ENCODE results near the gene PPP2R5D. TPM values are rescaled to one million over a fixed set of nuclear protein-coding genes. Genes with fewer than 3 reads are reported as not detected.

Gene PPP2R5D
- total RNA-seq, 1 experiment from 2014 or later = 52.7 TPM

DNA sequence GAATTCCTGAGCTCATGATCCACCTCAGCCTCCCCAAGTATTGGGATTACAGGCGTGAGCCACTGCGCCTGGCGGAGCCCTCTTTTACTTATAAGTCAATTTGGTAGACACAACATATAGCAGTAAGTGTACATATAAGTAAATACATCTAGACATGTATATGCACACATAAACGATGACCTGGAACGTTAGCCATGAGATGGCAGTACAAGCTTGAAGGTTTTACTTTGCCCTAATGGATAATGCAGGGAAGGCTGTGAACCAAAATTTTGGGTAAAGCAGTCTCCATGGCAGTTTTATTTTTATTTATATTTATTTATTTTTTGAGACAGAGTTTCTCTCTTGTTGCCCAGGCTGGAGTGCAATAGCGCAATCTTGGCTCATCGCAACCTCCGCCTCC, 26.2 kb upstream of the PPP2R5D start:
- ATAC-seq (no peak), DNase-seq (ENCODE audit: low spot score) (no peak)
- no peaks in the 10 kb centered on the region for H3K9me3 Mint-ChIP-seq
- peaks cover 36% of the 10 kb centered on the region for H3K27me3 Mint-ChIP-seq (ENCODE audit: low read depth)
- H3K36me3 Mint-ChIP-seq = no peaks in the 10 kb centered on the region
- peaks cover 15% of the 10 kb centered on the region; the same call in 1 of the 2 replicates for H3K4me1 Mint-ChIP-seq
- ChIA-PET POLR2A (interaction anchor here (0.6 kb wide), 1 partner anchor 27 kb away, joined by 6 read pairs; no protein-coding TSS in a partner anchor), CTCF (interaction anchor here (0.7 kb wide), 1 partner anchor 47 kb away, joined by 3 read pairs; no protein-coding TSS in a partner anchor)
- TF ChIP-seq, protein P1, sequence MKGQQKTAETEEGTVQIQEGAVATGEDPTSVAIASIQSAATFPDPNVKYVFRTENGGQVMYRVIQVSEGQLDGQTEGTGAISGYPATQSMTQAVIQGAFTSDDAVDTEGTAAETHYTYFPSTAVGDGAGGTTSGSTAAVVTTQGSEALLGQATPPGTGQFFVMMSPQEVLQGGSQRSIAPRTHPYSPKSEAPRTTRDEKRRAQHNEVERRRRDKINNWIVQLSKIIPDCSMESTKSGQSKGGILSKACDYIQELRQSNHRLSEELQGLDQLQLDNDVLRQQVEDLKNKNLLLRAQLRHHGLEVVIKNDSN (CRISPR knock-in tag; IDR thresholded peaks at IDR 0.05) = no peak
- TF ChIP-seq, protein P2, sequence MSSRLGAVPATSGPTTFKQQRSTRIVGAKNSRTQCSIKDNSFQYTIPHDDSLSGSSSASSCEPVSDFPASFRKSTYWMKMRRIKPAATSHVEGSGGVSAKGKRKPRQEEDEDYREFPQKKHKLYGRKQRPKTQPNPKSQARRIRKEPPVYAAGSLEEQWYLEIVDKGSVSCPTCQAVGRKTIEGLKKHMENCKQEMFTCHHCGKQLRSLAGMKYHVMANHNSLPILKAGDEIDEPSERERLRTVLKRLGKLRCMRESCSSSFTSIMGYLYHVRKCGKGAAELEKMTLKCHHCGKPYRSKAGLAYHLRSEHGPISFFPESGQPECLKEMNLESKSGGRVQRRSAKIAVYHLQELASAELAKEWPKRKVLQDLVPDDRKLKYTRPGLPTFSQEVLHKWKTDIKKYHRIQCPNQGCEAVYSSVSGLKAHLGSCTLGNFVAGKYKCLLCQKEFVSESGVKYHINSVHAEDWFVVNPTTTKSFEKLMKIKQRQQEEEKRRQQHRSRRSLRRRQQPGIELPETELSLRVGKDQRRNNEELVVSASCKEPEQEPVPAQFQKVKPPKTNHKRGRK (CRISPR knock-in tag; IDR thresholded peaks at IDR 0.05; ENCODE audit: borderline replicate concordance) = no peak
- TF ChIP-seq ZNF138 (CRISPR knock-in tag; conservative IDR thresholded peaks at IDR 0.05) = no peak
- TF ChIP-seq, protein P3, sequence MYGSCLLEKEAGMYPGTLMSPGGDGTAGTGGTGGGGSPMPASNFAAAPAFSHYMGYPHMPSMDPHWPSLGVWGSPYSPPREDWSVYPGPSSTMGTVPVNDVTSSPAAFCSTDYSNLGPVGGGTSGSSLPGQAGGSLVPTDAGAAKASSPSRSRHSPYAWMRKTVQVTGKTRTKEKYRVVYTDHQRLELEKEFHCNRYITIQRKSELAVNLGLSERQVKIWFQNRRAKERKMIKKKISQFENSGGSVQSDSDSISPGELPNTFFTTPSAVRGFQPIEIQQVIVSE (CRISPR knock-in tag; IDR thresholded peaks at IDR 0.05; ENCODE audit: borderline replicate concordance) = no peak
- no peak for TF ChIP-seq CREB1 (CRISPR knock-in tag; IDR thresholded peaks at IDR 0.05)
- TF ChIP-seq JUN (CRISPR knock-in tag; IDR thresholded peaks at IDR 0.05) = no peak
- TF ChIP-seq, protein P4, sequence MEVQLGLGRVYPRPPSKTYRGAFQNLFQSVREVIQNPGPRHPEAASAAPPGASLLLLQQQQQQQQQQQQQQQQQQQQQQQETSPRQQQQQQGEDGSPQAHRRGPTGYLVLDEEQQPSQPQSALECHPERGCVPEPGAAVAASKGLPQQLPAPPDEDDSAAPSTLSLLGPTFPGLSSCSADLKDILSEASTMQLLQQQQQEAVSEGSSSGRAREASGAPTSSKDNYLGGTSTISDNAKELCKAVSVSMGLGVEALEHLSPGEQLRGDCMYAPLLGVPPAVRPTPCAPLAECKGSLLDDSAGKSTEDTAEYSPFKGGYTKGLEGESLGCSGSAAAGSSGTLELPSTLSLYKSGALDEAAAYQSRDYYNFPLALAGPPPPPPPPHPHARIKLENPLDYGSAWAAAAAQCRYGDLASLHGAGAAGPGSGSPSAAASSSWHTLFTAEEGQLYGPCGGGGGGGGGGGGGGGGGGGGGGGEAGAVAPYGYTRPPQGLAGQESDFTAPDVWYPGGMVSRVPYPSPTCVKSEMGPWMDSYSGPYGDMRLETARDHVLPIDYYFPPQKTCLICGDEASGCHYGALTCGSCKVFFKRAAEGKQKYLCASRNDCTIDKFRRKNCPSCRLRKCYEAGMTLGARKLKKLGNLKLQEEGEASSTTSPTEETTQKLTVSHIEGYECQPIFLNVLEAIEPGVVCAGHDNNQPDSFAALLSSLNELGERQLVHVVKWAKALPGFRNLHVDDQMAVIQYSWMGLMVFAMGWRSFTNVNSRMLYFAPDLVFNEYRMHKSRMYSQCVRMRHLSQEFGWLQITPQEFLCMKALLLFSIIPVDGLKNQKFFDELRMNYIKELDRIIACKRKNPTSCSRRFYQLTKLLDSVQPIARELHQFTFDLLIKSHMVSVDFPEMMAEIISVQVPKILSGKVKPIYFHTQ (CRISPR knock-in tag; IDR thresholded peaks at IDR 0.05) = no peak
- TF ChIP-seq TEAD4 (CRISPR knock-in tag; IDR thresholded peaks at IDR 0.05) = no peak
- no peak for TF ChIP-seq FOXJ3 (CRISPR knock-in tag; IDR thresholded peaks at IDR 0.05; ENCODE audit: borderline replicate concordance)
- no peak for TF ChIP-seq OVOL2 (CRISPR knock-in tag; IDR thresholded peaks at IDR 0.05; ENCODE audit: borderline replicate concordance)
- TF ChIP-seq, protein P5, sequence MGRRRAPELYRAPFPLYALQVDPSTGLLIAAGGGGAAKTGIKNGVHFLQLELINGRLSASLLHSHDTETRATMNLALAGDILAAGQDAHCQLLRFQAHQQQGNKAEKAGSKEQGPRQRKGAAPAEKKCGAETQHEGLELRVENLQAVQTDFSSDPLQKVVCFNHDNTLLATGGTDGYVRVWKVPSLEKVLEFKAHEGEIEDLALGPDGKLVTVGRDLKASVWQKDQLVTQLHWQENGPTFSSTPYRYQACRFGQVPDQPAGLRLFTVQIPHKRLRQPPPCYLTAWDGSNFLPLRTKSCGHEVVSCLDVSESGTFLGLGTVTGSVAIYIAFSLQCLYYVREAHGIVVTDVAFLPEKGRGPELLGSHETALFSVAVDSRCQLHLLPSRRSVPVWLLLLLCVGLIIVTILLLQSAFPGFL (CRISPR knock-in tag; IDR thresholded peaks at IDR 0.05; ENCODE audit: borderline replicate concordance) = no peak
- no peak for TF ChIP-seq JAZF1 (CRISPR knock-in tag; IDR thresholded peaks at IDR 0.05)
- TF ChIP-seq ZNF232 (CRISPR knock-in tag; IDR thresholded peaks at IDR 0.05) = no peak
- TF ChIP-seq, protein P6, sequence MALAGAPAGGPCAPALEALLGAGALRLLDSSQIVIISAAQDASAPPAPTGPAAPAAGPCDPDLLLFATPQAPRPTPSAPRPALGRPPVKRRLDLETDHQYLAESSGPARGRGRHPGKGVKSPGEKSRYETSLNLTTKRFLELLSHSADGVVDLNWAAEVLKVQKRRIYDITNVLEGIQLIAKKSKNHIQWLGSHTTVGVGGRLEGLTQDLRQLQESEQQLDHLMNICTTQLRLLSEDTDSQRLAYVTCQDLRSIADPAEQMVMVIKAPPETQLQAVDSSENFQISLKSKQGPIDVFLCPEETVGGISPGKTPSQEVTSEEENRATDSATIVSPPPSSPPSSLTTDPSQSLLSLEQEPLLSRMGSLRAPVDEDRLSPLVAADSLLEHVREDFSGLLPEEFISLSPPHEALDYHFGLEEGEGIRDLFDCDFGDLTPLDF (CRISPR knock-in tag; IDR thresholded peaks at IDR 0.05) = no peak
- no peak overlapping the region for H3K4me3 Mint-ChIP-seq
- H3K27ac Mint-ChIP-seq = no peak overlapping the region

DNA sequence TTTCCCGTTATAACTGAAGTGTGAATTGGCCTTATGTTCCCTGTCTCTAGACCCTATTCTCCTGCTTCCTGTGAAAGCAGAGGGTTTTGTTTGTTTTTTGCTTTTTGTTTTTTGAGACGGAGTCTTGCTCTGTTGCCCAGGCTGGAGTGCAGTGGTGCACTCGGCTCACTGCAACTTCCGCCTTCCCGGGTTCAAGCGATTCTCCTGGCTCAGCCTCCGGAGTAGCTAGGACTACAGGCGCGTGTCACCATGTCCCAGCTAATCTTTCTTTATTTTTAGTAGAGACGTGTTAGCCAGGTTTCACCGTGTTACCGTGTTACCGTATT, 24.5 kb upstream of the PPP2R5D start:
- ATAC-seq (no peak), DNase-seq (ENCODE audit: low spot score) (no peak)
- peak overlapping the region; percentile 88 for H3K4me3 Mint-ChIP-seq
- H3K27me3 Mint-ChIP-seq (ENCODE audit: low read depth) = peaks cover 36% of the 10 kb centered on the region
- no peak for TF ChIP-seq ZNF138 (CRISPR knock-in tag; conservative IDR thresholded peaks at IDR 0.05)
- peak; percentile 97 for TF ChIP-seq ZNF121 (CRISPR knock-in tag; IDR thresholded peaks at IDR 0.05)
- TF ChIP-seq, protein P3 (CRISPR knock-in tag; IDR thresholded peaks at IDR 0.05; ENCODE audit: borderline replicate concordance) = no peak
- no peak for TF ChIP-seq ZNF423 (CRISPR knock-in tag; IDR thresholded peaks at IDR 0.05)
- H3K9me3 Mint-ChIP-seq = no peaks in the 10 kb centered on the region
- peaks cover 15% of the 10 kb centered on the region; the same call in 1 of the 2 replicates for H3K4me1 Mint-ChIP-seq
- H3K36me3 Mint-ChIP-seq = no peaks in the 10 kb centered on the region
- POLR2A ChIA-PET = interaction anchor here (1.4 to 2.4 kb wide), 2 partner anchors 19 to 48 kb away, joined by 6 to 8 read pairs; partner anchors contain the start of gene PEX6
- CTCF ChIA-PET = interaction anchor here (1.2 to 1.9 kb wide), 6 partner anchors 13 to 183 kb away, joined by 3 to 9 read pairs (median 6); partner anchors contain the start of gene KLHDC3
- H3K27ac Mint-ChIP-seq = no peak overlapping the region

Data from WTC11 (cell line).